H7 (cell line): ENCODE data around the gene RNF157. TPM values are rescaled to one million over a fixed set of nuclear protein-coding genes. Genes with fewer than 3 reads are reported as not detected.

Experiments
- DNase-seq: peaks from one replicate; pipeline ENCODE4 v3.0.0; 2012
- H3K27me3 ChIP-seq: 2 replicates; pipeline ENCODE4 v1.6.0; 2011; ENCODE audit warnings: mild to moderate bottlenecking, low read length; ENCODE audit not compliant: control insufficient read depth, insufficient read depth
- H3K36me3 ChIP-seq: replicated peaks from 2 replicates; pipeline ENCODE4 v1.5.1; 2011; ENCODE audit warnings: low read length; ENCODE audit not compliant: control insufficient read depth, insufficient read depth
- H3K4me3 ChIP-seq: 2 replicates; pipeline ENCODE4 v1.5.1; 2011; ENCODE audit warnings: low read depth, mild to moderate bottlenecking, control low read depth, low read length, moderate library complexity; ENCODE audit not compliant: insufficient read depth
- total RNA-seq: library from RNA; depleted of rRNA; stranded (reverse); fragments of >200 nt; shearing (Covaris generic); gene quantifications from 2 replicates; pipeline ENCODE4 v1.2.3, GENCODE V29; 2014

RNF157 gene
- total RNA-seq, 1 experiment from 2014 or later, result 5.6 TPM

DNA sequence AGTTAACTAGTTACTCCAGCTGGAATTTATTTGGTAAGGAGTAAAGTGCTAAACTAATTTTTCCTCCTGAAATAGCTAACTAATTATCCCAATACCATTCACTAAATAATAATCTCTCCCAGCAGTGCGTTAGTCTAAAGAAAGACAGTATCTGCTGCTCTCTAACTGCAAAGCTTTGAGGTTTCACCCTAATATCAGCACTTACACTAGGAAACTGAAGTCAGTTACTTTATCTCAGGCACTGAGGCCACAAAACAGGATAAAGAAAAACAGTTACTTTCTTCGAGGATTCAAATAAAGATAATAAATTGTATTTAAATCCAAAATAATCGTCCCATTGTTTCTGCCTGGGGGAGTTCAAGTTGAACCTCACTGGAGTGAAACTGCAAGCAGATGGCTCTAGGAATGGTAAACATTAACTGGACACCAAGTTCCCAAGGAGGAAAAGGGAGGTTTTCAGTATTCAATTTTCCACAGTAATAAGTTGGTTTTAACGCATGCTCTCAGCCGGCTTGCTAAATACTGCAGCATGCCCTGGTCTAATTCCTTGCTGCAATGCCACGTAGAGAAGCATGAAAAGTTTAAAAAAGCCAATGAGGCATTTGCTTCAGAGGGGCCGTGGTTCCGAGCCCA lies 79.3 kb downstream of the RNF157 start:
- H3K36me3 ChIP-seq, result no peaks in the 10 kb centered on the region
- no peak for DNase-seq
- no peaks in the 10 kb centered on the region for H3K27me3 ChIP-seq
- H3K4me3 ChIP-seq, result no peak overlapping the region

DNA sequence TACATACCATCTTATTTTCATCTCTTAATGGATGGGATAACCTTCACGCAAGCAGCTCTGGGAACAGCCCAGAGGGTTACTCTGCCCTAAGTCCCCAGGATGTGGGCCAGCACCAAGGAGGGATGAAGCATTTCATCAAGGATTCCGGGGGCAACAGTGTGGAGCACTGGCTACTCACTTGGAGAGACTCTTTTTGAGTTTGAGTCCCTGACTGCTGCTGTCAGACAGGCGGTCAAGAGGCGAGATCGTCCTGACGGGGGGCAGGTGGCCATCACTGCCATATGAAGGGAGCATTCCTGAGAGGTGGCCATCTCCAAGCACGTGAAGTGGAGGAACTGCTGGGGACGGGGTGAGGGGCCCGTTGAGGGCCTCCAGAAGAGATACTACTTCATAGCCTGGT lies 81.1 kb downstream of the RNF157 start:
- Histone ChIP-seq H3K4me3 (no peak overlapping the region), H3K27me3 (no peaks in the 10 kb centered on the region), H3K36me3 (no peaks in the 10 kb centered on the region)
- peak; percentile 14 for DNase-seq

DNA sequence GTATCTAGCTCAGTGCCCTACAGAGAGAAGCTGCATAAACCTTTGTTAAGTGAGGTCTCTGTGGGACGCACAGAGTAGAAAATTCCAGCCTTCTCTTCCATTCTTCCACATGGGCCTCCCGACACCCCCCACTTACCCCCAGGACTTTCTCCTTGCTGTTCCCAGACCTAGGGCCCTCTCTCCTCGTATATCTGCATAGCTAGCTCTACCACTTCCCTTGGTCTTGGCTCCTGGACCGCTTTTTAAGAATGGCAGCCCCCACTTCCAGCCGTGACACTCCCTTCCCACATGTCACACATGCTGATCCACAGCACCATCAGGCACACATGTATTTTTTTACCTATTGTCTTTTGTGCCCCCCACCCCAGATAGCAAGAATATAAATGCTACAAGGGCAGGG lies 82.5 kb downstream of the RNF157 start:
- no peaks in the 10 kb centered on the region for H3K36me3 ChIP-seq
- H3K27me3 ChIP-seq, result no peaks in the 10 kb centered on the region
- DNase-seq, result no peak
- no peak overlapping the region for H3K4me3 ChIP-seq

DNA sequence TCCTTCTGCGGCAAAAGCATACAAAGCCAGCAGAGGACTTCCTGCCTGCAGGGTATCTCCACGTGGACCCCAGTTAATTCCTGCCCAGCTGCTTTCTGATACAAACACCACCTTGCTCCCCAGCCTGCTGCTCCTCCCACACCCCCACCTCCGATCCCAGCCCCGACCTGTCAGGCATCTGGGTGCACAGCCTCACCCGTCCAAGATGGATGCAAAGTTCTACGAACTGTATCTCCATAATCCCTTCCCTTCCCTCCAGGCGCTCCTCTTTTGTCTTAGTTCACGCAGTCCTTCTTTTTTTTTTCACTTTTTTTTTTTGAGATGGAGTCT lies 83.7 kb downstream of the RNF157 start:
- H3K36me3 ChIP-seq, result no peaks in the 10 kb centered on the region
- H3K27me3 ChIP-seq, result no peaks in the 10 kb centered on the region
- H3K4me3 ChIP-seq, result no peak overlapping the region
- no peak for DNase-seq

- no peak for DNase-seq
- Histone ChIP-seq H3K36me3 (no peaks in the 10 kb centered on the region), H3K4me3 (no peak overlapping the region), H3K27me3 (no peaks in the 10 kb centered on the region)
These were observed 84.2 kb downstream of the RNF157 start for GRCh38 chr17:76155988-76156661.

- Histone ChIP-seq H3K36me3 (no peaks in the 10 kb centered on the region), H3K4me3 (no peak overlapping the region), H3K27me3 (no peaks in the 10 kb centered on the region)
- no peak for DNase-seq
These were observed 85.1 kb downstream of the RNF157 start for GRCh38 chr17:76154936-76155845.

- Histone ChIP-seq H3K36me3 (no peaks in the 10 kb centered on the region), H3K4me3 (no peak overlapping the region), H3K27me3 (no peaks in the 10 kb centered on the region)
- DNase-seq, result no peak
These were observed 86.0 kb downstream of the RNF157 start for GRCh38 chr17:76154292-76154691.

GRCh38 chr17:76153640-76154039 lies 86.7 kb downstream of the RNF157 start:
- no peak overlapping the region for H3K4me3 ChIP-seq
- no peaks in the 10 kb centered on the region for H3K36me3 ChIP-seq
- DNase-seq, result peak; percentile 85
- H3K27me3 ChIP-seq, result no peaks in the 10 kb centered on the region

DNA sequence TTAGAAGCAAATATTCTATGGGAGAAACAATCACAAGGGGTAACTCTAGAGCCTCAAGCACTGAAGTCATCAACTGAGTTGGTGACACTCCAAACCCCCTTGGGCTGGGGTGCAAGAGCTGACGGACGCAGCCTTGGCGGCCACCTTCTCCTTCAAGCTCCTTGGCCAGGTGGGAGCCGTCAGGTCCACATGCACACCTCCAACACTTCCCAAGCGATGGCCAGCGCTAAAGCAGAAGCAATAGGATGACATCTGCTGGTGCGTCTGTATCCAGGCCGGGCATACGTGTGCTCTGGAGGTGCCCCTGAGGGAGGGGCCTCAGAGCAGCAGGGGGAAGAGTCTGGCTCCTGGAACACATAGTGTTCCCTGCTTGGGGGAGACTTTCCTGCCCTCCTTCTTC lies 87.1 kb downstream of the RNF157 start:
- Histone ChIP-seq H3K36me3 (no peaks in the 10 kb centered on the region), H3K27me3 (no peaks in the 10 kb centered on the region), H3K4me3 (no peak overlapping the region)
- peak; percentile 71 for DNase-seq

GRCh38 chr17:76152591-76152990 lies 87.7 kb downstream of the RNF157 start:
- Histone ChIP-seq H3K4me3 (no peak overlapping the region), H3K36me3 (no peaks in the 10 kb centered on the region), H3K27me3 (no peaks in the 10 kb centered on the region)
- DNase-seq, result peak; percentile 70

- DNase-seq, result no peak
- no peaks in the 10 kb centered on the region for H3K27me3 ChIP-seq
- no peaks in the 10 kb centered on the region for H3K36me3 ChIP-seq
- H3K4me3 ChIP-seq, result no peak overlapping the region
These were observed 88.3 kb downstream of the RNF157 start for GRCh38 chr17:76151896-76152454.

- no peaks in the 10 kb centered on the region for H3K27me3 ChIP-seq
- no peaks in the 10 kb centered on the region for H3K36me3 ChIP-seq
- DNase-seq, result no peak
These were observed 89.3 kb downstream of the RNF157 start for GRCh38 chr17:76150712-76151622.

DNA sequence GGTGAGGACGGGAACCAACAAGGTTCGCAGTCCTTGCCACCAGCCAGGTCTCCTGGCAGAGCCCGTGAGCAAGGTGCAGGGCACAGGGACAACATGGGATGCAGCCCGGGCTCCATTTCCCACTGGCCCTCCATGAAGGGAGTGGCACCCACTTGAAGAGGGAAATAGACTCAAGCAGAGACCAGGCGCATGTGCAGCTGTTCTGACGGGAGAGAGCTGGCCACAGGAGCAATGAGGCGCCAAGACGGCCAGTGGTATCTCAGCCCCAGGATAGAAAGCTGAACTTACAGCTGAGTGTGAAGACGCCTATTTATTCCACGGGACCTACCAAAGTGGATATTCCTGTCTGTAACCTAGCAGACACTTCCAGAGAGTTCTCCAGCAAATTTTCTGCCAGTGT lies 91.1 kb downstream of the RNF157 start:
- no peak for DNase-seq
- H3K4me3 ChIP-seq, result no peak overlapping the region
- H3K36me3 ChIP-seq, result no peaks in the 10 kb centered on the region
- H3K27me3 ChIP-seq, result peaks cover 2% of the 10 kb centered on the region; the same call in 1 of the 2 replicates

More at GRCh38 chr17:76150712-76151622, 89.3 kb downstream of the RNF157 start:
- no peak overlapping the region for H3K4me3 ChIP-seq

DNA sequence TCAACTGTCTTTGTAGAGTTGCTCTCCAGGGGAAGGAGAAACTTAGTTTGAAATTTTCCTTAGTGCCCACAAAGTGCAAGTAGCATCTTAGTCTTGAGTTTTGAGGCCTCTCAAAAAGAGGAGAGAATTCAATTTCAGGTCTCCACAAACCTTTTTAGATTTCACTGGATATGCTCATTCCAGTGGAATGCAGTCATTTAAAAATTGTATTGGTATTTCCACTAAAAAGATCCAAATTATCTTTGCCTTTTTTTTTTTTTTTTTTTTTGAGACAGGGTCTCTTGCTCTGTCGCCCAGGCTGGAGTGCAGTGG lies 92.3 kb downstream of the RNF157 start:
- H3K4me3 ChIP-seq, result no peak overlapping the region
- no peak for DNase-seq

More for the DNA sequence above, 92.3 kb downstream of the RNF157 start:
- peaks cover 4% of the 10 kb centered on the region; the same call in 1 of the 2 replicates for H3K27me3 ChIP-seq
- no peaks in the 10 kb centered on the region for H3K36me3 ChIP-seq
